GM21381 (cell line): ENCODE measurements around the gene MAD1L1.
"Not testable (repeated sequence)": the region's sequence is repeated elsewhere in the genome, so short reads cannot be mapped to it uniquely, and the experiment has no call there.

Experiments used
- ATAC-seq: cut with Tn5 transposase; IDR thresholded peaks from one replicate; pipeline ENCODE4 v1.9.1; 2021; ENCODE audit warnings: mild to moderate bottlenecking, moderate library complexity; ENCODE audit not compliant: unreplicated experiment

MAD1L1 gene

DNA sequence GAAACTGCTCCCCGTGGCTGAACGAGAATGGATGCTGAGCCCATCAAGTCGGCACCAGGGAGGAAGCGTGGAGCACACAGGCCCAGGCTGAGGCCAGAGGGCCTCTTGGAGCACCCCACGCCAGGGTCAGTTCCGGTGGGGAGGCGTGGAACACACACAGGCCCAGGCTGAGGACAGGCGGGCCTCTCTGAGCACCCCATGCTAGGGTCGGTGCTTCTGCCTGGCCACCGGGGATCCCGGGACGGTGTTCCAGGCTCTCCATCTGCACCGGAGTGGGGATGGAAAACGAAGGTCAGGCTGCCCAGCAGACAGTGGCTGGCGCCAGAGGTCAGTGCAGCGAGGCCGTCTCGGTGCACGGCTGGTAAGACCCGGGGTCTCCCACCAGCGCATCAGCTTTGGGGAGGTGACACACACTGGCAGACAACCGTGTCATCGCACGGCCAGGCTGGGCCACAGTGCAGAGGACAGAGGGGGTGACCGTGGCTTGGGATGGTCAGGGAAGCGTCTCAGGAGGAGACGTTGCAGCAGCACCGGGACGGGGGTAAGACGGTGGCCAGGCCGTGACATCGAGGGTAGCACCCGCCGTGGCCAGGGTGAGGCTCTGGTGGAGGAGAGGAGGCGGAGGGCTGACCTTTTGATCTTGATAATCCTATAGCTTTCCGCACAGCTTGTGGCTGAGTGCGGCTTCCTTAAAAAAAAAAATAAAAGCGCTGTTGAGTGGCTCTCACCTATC lies 358.7 kb downstream of the MAD1L1 start:
- ATAC-seq, result no peak

DNA sequence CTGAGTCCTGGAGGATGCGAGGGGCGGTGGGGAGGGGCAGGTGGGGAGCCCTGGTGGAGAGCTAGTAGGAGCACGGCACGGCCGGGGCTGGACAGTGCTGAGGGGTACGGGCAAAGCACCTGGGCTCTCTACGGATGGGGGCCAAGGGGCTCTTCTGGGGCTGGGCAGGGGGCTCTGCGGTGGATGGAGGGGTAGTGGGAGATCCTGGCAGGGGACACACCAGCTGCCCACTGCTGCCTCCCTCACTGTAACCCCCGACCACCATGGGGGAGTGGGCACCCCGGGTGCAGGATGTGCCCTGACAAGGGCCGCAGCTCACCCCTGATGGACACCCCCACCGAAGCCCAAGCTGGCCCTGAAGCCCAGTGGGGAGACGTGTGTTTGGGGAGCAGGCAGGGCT lies 359.3 kb downstream of the MAD1L1 start:
- no peak for ATAC-seq

DNA sequence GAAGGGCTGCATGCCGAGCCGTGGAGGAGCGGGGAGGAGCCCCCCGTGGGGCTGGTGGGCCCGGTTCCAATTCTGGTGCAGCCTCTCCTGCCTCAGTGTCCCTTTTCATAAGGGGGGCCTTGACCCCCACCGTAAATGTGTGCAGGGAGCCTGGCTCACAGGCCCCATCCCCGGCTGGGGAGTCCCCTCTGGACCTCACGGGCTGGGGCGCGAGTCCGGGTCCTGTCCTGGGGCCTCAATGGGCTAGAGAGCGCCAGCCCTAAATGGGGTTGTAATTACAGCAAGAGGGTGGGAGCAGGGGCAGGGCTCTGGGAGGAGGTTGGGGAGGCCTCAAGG lies 359.7 kb downstream of the MAD1L1 start:
- ATAC-seq, result no peak

DNA sequence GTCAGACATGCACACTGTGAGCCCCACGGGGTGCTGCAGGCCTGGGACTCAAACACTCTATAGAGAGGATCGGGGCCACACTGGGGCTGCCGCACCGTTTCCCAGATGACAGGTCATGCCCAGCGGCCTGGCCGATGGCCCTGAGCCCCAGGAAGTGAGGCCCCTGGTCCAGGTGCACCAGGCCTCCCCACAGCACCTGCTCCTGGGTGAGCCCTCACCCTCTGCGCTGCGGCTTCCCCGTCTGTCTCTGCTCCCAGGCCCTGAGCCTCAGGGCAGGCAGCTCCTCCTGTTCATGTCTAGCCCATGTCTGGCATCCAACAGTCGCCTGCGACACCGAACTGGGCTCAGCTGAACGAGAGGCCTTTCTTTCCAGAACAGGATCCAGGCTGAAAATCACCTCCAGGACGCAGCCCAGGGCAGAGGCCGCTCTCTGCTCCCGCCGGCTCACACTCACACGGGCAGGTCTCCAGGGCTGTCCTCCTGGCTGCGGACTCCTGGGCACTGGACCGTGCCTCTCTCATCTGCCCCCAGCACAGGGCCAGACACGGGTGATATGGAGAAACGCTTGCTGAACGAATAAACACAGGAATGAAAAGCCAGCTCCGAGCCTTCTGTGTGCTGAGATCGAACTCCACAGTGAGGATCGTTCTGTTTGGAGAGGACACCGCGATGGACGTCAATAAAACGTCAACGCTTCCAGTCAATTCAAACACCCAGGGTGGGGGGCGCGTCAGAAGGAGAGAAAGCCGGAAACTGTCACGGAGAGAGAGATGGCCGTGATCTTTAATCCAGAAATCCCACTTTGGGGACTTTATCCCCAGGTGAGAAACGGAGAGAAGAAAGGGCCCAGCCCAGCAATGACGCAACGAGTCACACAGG lies 360.3 kb downstream of the MAD1L1 start:
- ATAC-seq, result no peak

DNA sequence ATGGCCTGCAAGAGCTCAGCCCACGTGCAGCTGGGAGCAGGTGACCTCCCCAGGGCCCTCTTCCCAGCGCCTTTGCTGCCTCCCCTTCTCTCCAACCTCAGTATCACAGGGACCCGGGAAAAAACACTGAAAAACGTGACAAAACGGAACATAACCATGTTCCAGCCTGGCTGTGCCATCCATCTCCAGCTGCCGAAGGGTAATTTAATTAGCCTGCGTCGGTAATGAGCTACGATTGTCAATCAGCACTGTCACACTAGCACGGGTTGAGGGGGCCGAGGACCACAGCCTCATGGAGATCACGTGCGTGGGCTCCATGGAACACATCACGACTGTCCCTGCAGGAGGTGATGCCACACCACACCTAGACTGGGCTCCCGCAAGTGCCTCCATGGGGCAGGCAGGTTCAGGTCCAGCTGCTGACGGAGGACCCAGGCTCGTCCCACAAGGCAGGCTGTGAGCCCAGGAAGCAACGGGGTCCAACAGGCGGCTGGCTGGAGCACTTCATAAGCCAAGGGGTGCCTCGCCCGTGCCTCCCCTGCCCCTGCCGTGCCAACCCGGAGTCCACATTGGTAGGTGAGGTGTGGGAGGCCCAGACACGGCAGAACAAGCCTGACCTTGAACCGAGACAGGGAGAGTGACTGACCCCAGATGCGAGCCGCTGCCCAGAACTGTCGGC lies 363.2 kb downstream of the MAD1L1 start:
- no peak for ATAC-seq

DNA sequence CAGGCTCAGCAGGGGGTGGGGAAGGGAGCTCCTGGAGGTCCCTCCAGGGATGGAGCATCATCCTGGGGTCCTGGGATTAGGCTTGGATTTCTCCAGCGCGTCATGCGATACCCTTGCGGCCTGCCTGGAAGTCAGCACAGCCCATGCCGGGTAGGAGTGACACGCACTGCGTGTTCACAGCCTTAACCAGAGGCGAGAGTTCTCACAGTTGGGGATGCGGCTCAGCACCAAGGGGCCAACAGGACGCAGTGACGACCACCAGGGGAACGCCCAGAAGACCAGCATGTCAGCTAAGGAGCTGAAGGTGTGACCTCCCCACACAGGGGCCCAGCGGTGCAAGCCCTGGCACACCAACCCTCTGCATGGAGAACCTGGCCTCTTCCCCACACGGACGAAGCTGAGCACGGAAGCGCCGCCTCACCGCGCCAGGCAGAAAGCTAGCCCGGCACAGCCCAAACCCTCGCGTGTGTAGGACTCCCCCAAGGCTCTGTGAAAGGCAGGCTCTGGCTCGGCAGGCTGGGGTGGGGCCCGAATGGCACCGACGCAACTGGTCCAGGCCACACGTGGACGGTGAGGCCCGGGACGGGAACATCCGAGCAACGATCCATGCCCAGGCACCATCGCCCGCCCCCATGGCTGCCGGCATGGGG lies 364.1 kb downstream of the MAD1L1 start:
- no peak for ATAC-seq

- no peak for ATAC-seq
Observed at GRCh38 chr7:1867370-1868260, 365.1 kb downstream of the MAD1L1 start.

DNA sequence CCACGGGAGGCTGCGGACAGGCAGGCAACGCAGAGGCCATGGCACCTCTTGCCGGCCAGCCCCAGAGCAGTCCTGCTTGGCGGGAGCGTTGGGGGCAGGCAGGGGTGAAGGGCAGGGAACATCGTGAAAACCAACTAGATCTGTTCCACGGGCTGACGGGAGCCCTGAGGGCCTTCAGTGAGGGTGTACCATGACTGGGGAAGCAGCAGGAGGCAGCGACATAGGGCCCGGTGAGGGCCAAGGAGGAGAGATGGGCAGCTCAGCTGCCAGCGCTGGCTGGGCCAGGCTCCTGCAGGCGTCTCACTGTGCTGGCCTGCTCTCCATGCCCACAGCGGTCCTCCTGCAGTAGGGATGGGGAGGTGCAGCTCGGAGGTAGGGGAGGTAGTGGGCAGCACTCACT lies 366.1 kb downstream of the MAD1L1 start:
- ATAC-seq, result no peak

- no peak for ATAC-seq
Observed at GRCh38 chr7:1865571-1866255, 367.0 kb downstream of the MAD1L1 start.

GRCh38 chr7:1865000-1865555 lies 367.7 kb downstream of the MAD1L1 start:
- no peak for ATAC-seq

GRCh38 chr7:1864161-1864940 lies 368.4 kb downstream of the MAD1L1 start:
- no peak for ATAC-seq

GRCh38 chr7:1863091-1863900 lies 369.4 kb downstream of the MAD1L1 start:
- ATAC-seq, result no peak

DNA sequence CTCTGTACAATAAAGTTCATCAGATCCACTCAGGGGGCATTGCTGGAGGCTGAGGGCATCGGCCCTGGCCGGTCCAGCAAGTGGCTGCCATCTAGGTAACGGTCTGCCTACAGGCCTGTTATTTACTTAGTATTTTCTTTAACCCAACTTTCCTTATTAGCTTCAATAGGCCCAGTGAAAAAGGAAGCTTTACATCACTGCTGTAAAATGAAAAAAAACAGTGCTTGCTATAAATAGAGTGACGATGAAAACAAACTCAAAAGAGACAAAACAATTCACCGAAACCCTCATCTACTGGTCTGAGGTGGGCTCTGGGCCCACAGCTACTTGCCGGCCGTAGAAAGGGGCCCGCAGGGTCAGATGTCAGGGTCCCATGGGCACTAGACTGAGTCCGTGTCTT lies 370.2 kb downstream of the MAD1L1 start:
- ATAC-seq, result no peak

GRCh38 chr7:1861799-1862458 lies 370.8 kb downstream of the MAD1L1 start:
- ATAC-seq, result no peak

GRCh38 chr7:1860881-1861798 lies 371.6 kb downstream of the MAD1L1 start:
- not testable (repeated sequence) for ATAC-seq
